ENCODE results near the gene TSNAX.
"Not testable (repeated sequence)": the region's sequence is repeated elsewhere in the genome, so short reads cannot be mapped to it uniquely, and the experiment has no call there.

The TSNAX gene

GRCh38 chr1:231561647-231562383 lies 33.3 kb downstream of the TSNAX start:
- no peak for DNase-seq (ENCODE audit: low read depth in 2 of 2)

GRCh38 chr1:231563247-231563646 lies 34.8 kb downstream of the TSNAX start:
- DNase-seq (ENCODE audit: low read depth in 2 of 2) = no peak

DNA sequence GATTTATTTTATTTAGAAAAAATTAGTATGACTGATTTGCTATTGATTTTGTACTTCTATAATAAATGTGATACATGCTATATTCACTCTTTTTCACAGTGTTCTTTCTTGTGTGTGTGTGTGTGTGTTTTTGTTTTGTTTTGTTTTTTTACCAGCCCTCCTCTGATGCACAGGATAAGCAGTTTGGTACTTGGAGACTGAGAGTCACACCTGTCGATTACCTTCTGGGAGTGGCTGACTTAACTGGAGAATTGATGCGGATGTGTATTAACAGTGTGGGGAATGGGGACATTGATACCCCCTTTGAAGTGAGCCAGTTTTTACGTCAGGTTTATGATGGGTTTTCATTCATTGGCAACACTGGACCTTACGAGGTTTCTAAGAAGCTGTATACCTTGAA lies 35.9 kb downstream of the TSNAX start:
- DNase-seq (ENCODE audit: low read depth in 2 of 2) = no peak

GRCh38 chr1:231566496-231566895 lies 38.0 kb downstream of the TSNAX start:
- DNase-seq (ENCODE audit: low read depth in 2 of 2) = no peak

DNA sequence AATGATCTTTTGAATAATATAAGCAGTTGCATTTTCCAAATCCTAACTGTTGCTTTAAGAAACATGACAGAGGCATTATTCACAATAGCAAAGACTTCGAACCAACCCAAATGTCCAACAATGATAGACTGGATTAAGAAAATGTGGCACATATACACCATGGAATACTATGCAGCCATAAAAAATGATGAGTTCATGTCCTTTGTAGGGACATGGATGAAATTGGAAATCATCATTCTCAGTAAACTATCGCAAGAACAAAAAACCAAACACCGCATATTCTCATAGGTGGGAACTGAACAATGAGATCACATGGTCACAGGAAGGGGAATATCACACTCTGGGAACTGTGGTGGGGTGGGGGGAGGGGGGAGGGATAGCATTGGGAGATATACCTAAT lies 41.8 kb downstream of the TSNAX start:
- not testable (repeated sequence) for DNase-seq (ENCODE audit: low read depth in 2 of 2)

- DNase-seq (ENCODE audit: low read depth in 2 of 2) = no peak
Observed at GRCh38 chr1:231571904-231572303, 43.4 kb downstream of the TSNAX start.

DNA sequence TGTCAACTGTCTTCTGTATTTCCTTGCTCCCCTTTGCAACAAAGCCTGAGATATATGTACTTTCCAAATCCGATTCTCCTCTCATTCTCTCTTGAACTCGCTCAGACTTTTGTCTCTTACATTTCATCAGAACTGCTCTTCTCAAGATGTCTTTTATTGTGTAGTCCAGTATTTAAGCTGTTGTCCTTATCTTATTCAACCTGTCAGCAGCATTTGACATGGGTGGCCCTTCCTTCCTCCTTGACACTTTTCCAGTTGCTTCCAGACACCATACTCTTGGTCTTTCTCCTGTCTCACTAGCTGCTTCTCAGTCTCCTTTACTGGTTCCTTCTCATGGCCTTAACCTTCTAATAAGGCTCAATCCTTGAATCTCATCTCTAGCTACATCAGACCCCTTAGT lies 47.0 kb downstream of the TSNAX start:
- no peak for DNase-seq (ENCODE audit: low read depth in 2 of 2)

DNA sequence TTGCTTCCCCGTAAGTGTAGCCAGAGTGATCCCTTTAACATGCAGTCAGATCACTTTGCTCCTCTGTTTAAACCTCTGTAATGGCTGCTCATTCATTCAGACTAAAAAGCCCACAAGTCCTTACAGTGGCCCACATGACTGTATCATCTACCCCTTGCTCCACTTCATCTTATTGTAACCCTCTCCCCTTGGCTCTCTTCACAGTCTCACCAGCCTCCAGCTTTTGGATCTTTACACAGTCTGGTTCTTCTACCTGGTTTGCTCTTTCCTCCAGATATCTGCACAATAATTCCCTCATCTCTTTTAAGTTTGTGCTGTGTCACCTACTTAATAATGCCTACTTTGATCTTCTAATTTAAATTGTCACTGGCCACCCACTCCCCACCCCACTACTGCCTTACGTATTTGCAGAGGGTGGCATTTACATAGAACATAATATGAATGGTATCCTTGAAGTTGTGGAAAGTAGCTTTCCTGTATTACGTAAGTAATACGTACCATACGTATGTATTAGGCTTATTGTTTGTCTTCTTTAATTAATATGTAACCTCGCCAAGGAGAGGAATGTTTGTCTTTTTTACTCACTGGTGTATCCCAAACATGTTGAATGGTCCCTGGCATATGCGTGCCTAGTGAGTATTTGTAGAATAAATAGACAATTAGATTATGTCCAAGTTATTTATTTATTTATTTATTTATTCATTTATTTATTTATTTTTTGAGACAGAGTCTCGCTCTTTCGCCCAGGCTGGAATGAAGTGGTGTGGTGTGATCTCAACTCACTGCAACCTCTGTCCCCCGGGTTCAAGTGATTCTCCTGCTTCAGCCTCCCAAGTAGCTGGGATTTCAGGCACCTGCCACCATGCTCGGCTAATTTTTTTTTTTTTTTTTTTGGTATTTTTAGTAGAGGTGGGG lies 48.6 kb downstream of the TSNAX start:
- no peak for DNase-seq (ENCODE audit: low read depth in 2 of 2)

DNA sequence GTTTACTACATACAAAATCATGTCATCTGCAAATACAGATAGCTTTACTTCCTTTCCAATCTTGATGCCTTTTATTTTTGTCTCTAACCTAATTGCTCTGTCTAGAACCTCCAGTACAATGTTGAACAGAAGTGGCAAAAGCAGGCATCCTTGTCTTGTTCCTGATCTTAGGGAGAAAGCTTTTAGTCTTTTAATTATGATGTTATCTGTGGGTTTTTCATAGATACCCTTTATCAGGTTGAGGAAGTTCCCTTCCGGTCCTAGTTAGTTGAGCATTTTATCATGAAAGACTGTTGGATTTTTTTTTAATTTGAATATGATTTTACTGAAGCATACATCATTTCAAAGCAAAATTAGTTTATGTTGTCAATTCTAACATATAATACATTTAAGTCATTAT lies 52.4 kb downstream of the TSNAX start:
- DNase-seq (ENCODE audit: low read depth in 2 of 2) = no peak

DNA sequence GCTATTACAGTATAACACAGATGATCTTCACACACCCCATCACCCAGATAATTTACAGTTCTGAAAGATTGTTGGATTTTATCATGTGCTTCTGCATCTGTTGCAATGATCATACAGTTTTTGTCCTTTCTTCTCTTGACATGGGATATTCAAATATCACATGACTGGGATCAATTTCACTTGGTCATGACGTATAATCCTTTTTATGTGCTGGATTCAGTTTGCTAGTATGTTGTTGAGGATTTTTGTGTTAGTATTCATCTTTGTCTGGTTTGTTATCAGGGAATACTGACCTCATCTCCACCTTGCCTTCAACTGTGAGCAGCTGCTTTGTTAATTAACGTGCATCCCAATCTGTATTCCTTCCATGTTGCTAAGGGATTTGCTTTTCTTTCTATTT lies 53.4 kb downstream of the TSNAX start:
- no peak for DNase-seq (ENCODE audit: low read depth in 2 of 2)

GRCh38 chr1:231583376-231583775 lies 54.9 kb downstream of the TSNAX start:
- no peak for DNase-seq (ENCODE audit: low read depth in 2 of 2)

- no peak for DNase-seq (ENCODE audit: low read depth in 2 of 2)
Observed at GRCh38 chr1:231584117-231584516, 55.6 kb downstream of the TSNAX start.

GRCh38 chr1:231584921-231585320 lies 56.5 kb downstream of the TSNAX start:
- no peak for DNase-seq (ENCODE audit: low read depth in 2 of 2)

- no peak for DNase-seq (ENCODE audit: low read depth in 2 of 2)
Observed at GRCh38 chr1:231590453-231591198, 62.2 kb downstream of the TSNAX start.

GRCh38 chr1:231591466-231591865 lies 63.0 kb downstream of the TSNAX start:
- no peak for DNase-seq (ENCODE audit: low read depth in 2 of 2)

DNA sequence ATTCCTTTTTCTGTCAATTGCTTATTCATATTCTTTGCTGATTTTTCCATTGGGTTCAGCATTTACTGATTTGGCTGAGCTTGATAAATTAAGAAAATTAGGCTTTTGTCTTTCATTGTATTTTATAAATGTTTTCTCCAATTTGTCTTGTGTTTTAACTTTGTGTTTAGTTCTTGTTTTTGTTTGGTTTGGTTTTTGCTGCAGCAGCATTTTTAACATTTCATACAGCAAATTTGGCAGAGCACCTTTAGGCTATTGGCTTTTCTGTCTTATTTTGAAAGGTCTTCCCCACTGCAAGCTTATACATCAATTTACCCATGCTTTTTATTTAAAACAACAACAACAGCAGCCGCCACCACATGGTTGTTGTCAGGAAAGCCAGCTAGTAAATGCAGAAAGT lies 64.3 kb downstream of the TSNAX start:
- no peak for DNase-seq (ENCODE audit: low read depth in 2 of 2)

- not testable (repeated sequence) for DNase-seq (ENCODE audit: low read depth in 2 of 2)
Observed at GRCh38 chr1:231593264-231593663, 64.8 kb downstream of the TSNAX start.

DNA sequence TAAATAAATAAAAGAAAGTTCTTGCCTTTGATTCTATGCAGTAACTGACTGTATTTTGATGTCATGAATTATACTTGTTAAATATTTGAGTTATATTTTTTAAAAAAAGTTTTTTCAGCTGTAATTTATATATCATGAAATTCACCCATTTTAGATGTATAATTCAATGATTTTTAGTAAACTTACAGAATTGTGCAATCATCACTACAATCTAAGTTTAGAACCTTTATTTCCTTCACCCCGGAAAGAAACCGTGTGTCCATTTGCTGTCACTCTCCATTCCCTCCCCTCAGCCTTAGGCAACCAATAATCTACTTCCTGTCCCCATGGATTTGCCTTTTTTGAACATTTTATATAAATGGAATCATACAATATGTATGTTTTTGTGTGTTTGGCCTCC lies 65.7 kb downstream of the TSNAX start:
- no peak for DNase-seq (ENCODE audit: low read depth in 2 of 2)

DNA sequence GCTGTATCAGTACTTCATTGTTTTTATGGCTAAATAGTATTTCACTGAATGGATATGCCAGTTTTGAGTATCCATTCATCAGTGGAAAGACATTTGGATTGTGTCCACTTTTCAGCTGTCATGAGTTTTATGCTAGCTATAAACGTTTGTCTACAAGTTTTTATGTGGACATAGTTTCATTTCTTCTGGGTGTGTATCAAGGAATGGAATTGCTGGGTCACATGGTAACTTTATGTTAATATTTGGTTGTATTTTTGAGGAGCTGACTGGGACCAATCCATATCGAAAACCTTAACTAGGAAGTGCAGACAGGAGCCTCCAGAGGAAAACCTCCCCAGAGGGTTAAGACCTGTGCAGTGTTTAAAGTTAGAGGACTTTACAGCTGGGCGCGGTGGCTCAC lies 66.3 kb downstream of the TSNAX start:
- no peak for DNase-seq (ENCODE audit: low read depth in 2 of 2)

DNA sequence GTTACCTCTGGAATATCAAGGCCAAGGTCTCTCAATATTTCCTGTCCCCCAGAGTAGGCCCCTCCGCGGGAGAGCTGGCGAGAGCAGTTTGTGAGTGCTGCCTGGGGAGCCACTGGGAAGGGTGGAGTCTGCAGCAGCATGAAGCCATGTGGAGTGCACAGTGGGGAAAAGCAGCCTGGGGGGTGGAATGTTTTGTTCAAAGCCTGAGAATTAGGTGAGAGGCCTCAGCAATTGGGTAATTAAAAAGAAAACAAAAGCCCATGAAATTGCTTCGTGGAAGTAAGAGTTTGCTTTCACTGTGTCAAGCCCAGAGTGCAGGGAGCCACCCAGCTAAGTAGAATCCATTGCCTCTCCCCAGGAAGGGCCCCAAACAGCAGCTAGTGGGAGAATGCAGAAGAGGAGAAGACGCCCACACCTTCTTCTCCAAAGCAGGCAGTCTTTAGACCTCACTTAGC lies 67.9 kb downstream of the TSNAX start:
- no peak for DNase-seq (ENCODE audit: low read depth in 2 of 2)

DNA sequence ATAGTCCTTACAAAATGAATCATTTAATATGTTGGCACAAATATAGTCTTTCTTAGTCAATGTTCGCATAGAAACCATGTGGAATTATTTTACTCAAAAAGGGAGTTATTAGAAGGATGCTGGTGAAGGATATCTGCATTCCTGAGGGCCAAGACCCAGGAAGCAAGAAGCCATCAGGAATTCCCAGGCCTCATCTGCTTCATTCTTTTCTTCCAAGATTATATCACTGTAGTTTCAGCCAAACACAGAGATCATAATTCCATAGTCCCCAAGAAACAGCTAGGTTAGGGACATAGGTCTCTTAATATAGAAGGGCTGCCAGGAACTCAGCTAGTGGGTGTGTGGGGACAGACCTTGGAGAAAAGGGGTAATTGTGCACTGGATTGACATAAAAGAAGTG lies 69.5 kb downstream of the TSNAX start:
- DNase-seq (ENCODE audit: low read depth in 2 of 2) = no peak

GRCh38 chr1:231600458-231600976 lies 72.0 kb downstream of the TSNAX start:
- DNase-seq (ENCODE audit: low read depth in 2 of 2) = no peak

Measured in stimulated activated CD8-positive, alpha-beta memory T cell treated with anti-CD3 and anti-CD28 coated beads, Interleukin-2, amount 100 ng/mL, for 1 hour (primary cell).